ENCODE results near the gene RNF130.

Gene RNF130

DNA sequence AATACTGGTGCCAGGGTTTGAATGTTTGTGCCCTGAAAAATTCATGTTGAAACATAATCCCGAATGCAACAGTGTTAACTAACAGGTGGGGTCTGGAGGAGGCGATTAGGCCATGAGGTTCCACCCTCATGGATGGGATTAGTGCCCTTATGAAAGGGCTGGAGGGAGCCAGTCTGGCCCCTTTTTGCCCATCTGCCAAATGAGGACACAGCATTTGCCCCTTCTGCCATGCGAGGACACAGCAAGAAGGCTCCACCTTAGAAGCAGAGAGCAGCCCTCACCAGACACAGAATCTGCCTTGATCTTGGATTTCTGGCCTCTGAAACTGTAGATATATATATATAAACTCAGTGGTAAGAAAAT lies 32.6 kb upstream of the RNF130 start:
- ATAC-seq: no peak
- TF ChIP-seq ZNF8 (CRISPR knock-in tag; IDR thresholded peaks at IDR 0.05): no peak
- no peak for TF ChIP-seq BACH2 (CRISPR knock-in tag; IDR thresholded peaks at IDR 0.05; ENCODE audit: borderline replicate concordance)

DNA sequence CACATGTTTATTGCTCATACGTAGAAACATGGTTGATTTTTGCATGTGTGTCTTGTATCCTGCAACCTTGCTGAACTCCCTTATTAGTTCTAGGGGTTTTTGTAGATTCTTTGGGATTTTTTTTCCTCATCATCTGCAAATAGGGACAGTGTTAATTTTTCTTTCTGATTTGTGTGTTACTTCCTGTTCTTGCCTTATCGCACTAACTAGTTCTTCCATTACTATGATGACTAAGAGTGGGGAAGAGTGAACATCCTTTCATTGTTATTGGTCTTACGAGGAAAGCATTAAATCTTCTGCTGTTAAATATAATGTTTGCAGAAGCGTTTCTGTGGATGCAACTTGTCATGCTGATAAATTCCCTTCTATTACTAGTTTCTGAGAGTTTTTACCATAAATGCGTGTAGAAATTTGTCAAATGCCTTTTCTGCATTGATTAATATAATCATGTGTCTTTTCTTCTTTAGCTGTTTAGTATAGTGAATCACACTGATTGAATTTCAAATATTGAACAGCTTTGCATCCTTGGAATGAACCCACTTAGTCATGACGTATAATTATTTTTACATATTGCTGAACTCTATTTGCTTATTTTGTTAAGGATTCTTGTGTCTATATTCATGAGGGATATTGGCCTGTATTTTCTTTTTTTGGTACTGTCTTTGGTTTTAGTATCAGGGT lies 32.1 kb upstream of the RNF130 start:
- no peak for ATAC-seq
- no peak for TF ChIP-seq BACH2 (CRISPR knock-in tag; IDR thresholded peaks at IDR 0.05; ENCODE audit: borderline replicate concordance)
- TF ChIP-seq ZFP30 (CRISPR knock-in tag; IDR thresholded peaks at IDR 0.05): no peak
- TF ChIP-seq TOX (CRISPR knock-in tag; IDR thresholded peaks at IDR 0.05; ENCODE audit: borderline replicate concordance): no peak
- TF ChIP-seq, protein P1, sequence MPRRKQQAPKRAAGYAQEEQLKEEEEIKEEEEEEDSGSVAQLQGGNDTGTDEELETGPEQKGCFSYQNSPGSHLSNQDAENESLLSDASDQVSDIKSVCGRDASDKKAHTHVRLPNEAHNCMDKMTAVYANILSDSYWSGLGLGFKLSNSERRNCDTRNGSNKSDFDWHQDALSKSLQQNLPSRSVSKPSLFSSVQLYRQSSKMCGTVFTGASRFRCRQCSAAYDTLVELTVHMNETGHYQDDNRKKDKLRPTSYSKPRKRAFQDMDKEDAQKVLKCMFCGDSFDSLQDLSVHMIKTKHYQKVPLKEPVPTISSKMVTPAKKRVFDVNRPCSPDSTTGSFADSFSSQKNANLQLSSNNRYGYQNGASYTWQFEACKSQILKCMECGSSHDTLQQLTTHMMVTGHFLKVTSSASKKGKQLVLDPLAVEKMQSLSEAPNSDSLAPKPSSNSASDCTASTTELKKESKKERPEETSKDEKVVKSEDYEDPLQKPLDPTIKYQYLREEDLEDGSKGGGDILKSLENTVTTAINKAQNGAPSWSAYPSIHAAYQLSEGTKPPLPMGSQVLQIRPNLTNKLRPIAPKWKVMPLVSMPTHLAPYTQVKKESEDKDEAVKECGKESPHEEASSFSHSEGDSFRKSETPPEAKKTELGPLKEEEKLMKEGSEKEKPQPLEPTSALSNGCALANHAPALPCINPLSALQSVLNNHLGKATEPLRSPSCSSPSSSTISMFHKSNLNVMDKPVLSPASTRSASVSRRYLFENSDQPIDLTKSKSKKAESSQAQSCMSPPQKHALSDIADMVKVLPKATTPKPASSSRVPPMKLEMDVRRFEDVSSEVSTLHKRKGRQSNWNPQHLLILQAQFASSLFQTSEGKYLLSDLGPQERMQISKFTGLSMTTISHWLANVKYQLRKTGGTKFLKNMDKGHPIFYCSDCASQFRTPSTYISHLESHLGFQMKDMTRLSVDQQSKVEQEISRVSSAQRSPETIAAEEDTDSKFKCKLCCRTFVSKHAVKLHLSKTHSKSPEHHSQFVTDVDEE (CRISPR knock-in tag; IDR thresholded peaks at IDR 0.05): no peak
- TF ChIP-seq, protein P2, sequence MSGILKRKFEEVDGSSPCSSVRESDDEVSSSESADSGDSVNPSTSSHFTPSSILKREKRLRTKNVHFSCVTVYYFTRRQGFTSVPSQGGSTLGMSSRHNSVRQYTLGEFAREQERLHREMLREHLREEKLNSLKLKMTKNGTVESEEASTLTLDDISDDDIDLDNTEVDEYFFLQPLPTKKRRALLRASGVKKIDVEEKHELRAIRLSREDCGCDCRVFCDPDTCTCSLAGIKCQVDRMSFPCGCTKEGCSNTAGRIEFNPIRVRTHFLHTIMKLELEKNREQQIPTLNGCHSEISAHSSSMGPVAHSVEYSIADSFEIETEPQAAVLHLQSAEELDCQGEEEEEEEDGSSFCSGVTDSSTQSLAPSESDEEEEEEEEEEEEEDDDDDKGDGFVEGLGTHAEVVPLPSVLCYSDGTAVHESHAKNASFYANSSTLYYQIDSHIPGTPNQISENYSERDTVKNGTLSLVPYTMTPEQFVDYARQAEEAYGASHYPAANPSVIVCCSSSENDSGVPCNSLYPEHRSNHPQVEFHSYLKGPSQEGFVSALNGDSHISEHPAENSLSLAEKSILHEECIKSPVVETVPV (CRISPR knock-in tag; IDR thresholded peaks at IDR 0.05): no peak
- TF ChIP-seq CSDC2 (CRISPR knock-in tag; IDR thresholded peaks at IDR 0.05): no peak
- no peak for TF ChIP-seq ESRRG (CRISPR knock-in tag; IDR thresholded peaks at IDR 0.05)
- no peak for TF ChIP-seq TCF4 (CRISPR knock-in tag; IDR thresholded peaks at IDR 0.05; ENCODE audit: borderline replicate concordance)
- no peak for TF ChIP-seq RARB (CRISPR knock-in tag; IDR thresholded peaks at IDR 0.05)
- TF ChIP-seq ARNTL (CRISPR knock-in tag; IDR thresholded peaks at IDR 0.05; ENCODE audit: borderline replicate concordance, low read depth): no peak
- TF ChIP-seq ZFP3 (CRISPR knock-in tag; IDR thresholded peaks at IDR 0.05): no peak
- TF ChIP-seq ZNF565 (CRISPR knock-in tag; conservative IDR thresholded peaks at IDR 0.05; ENCODE audit: low read depth): no peak
- TF ChIP-seq, protein P3, sequence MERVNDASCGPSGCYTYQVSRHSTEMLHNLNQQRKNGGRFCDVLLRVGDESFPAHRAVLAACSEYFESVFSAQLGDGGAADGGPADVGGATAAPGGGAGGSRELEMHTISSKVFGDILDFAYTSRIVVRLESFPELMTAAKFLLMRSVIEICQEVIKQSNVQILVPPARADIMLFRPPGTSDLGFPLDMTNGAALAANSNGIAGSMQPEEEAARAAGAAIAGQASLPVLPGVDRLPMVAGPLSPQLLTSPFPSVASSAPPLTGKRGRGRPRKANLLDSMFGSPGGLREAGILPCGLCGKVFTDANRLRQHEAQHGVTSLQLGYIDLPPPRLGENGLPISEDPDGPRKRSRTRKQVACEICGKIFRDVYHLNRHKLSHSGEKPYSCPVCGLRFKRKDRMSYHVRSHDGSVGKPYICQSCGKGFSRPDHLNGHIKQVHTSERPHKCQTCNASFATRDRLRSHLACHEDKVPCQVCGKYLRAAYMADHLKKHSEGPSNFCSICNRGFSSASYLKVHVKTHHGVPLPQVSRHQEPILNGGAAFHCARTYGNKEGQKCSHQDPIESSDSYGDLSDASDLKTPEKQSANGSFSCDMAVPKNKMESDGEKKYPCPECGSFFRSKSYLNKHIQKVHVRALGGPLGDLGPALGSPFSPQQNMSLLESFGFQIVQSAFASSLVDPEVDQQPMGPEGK (CRISPR knock-in tag; IDR thresholded peaks at IDR 0.05; ENCODE audit: borderline replicate concordance): no peak

DNA sequence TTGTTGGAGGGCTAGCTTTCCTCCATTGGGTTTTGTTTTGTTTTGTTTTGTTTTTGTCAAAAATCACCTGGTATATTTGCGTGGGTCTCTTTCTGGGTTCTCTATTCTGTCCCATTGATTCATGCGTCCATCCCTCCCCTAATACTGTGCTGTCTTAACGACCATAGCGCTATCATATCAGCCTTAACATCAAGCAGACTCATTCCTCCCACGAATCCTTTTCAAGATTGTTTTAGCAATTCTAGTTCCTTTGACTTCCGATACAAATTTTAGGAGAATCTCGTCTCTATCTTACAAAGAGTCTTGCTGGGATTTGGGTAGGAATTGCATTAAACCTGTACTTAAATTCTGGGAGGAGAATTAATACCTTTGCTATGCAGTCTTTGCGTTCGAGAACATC lies 31.1 kb upstream of the RNF130 start:
- ATAC-seq: no peak
- no peak for TF ChIP-seq ZNF8 (CRISPR knock-in tag; IDR thresholded peaks at IDR 0.05)
- TF ChIP-seq, protein P1 (CRISPR knock-in tag; IDR thresholded peaks at IDR 0.05): no peak
- TF ChIP-seq PPARA (CRISPR knock-in tag; IDR thresholded peaks at IDR 0.05; ENCODE audit: borderline replicate concordance): no peak
- TF ChIP-seq OSR1 (CRISPR knock-in tag; IDR thresholded peaks at IDR 0.05): no peak
- no peak for TF ChIP-seq TOX (CRISPR knock-in tag; IDR thresholded peaks at IDR 0.05; ENCODE audit: borderline replicate concordance)
- TF ChIP-seq, protein P2 (CRISPR knock-in tag; IDR thresholded peaks at IDR 0.05): no peak
- TF ChIP-seq ZFP30 (CRISPR knock-in tag; IDR thresholded peaks at IDR 0.05): no peak
- no peak for TF ChIP-seq GLIS3 (CRISPR knock-in tag; IDR thresholded peaks at IDR 0.05)
- TF ChIP-seq ARNTL (CRISPR knock-in tag; IDR thresholded peaks at IDR 0.05; ENCODE audit: borderline replicate concordance, low read depth): no peak
- no peak for TF ChIP-seq ZFP3 (CRISPR knock-in tag; IDR thresholded peaks at IDR 0.05)
- no peak for TF ChIP-seq BACH2 (CRISPR knock-in tag; IDR thresholded peaks at IDR 0.05; ENCODE audit: borderline replicate concordance)
- TF ChIP-seq SNAI2 (CRISPR knock-in tag; IDR thresholded peaks at IDR 0.05): no peak

All from SK-N-SH treated with all-trans-retinoic acid at 6 μM for 48 hours (cell line).